Neural progenitor cell (in vitro differentiated cells): ENCODE data around the gene PAXIP1. TPM values are rescaled to one million over a fixed set of nuclear protein-coding genes. Genes with fewer than 3 reads are reported as not detected.

ENCODE experiments used
- DNase-seq: peaks from one replicate; pipeline ENCODE4 v3.0.0-alpha.2; 2016; ENCODE audit warnings: low spot score
- H2AFZ ChIP-seq: fragments of 200-600 bp; sonication (generic); replicated peaks from 2 replicates; pipeline ENCODE4 v1.6.1; 2016; ENCODE audit warnings: antibody characterized with exemption
- H3F3A ChIP-seq: fragments of 200-600 bp; sonication (generic); 2 replicates; pipeline ENCODE4 v1.6.1; 2016; ENCODE audit warnings: antibody characterized with exemption, low read depth
- H3K27ac ChIP-seq: fragments of 200-600 bp; sonication (generic); 2 replicates; pipeline ENCODE4 v1.5.1; 2016; ENCODE audit warnings: mild to moderate bottlenecking
- H3K27me3 ChIP-seq: fragments of 200-600 bp; sonication (generic); 2 replicates; pipeline ENCODE4 v1.6.1; 2016; ENCODE audit warnings: mild to moderate bottlenecking, moderate library complexity
- H3K36me3 ChIP-seq: fragments of 200-600 bp; sonication (generic); 2 replicates; pipeline ENCODE4 v1.5.1; 2016
- H3K4me1 ChIP-seq: fragments of 200-600 bp; sonication (generic); 2 replicates; pipeline ENCODE4 v1.6.1; 2016; ENCODE audit warnings: mixed run types
- H3K4me2 ChIP-seq: fragments of 200-600 bp; sonication (generic); 2 replicates; pipeline ENCODE4 v1.6.1; 2016
- H3K4me3 ChIP-seq: fragments of 200-600 bp; sonication (generic); 2 replicates; pipeline ENCODE4 v1.5.1; 2016
- H3K79me2 ChIP-seq: fragments of 200-600 bp; sonication (generic); 2 replicates; pipeline ENCODE4 v1.6.1; 2016; ENCODE audit warnings: low read depth
- H3K9ac ChIP-seq: fragments of 200-600 bp; sonication (generic); 2 replicates; pipeline ENCODE4 v1.6.1; 2016
- H3K9me3 ChIP-seq: fragments of 200-600 bp; sonication (generic); 2 replicates; pipeline ENCODE4 v1.5.1; 2016; ENCODE audit warnings: low read depth
- H4K20me1 ChIP-seq: fragments of 200-600 bp; sonication (generic); 2 replicates; pipeline ENCODE4 v1.6.1; 2016; ENCODE audit warnings: low read depth
- H3K27ac Mint-ChIP-seq: 3 replicates; pipeline ENCODE4 v1.8.0; 2021; ENCODE audit warnings: mixed read lengths
- H3K27me3 Mint-ChIP-seq: 2 replicates; pipeline ENCODE4 v1.8.0; 2022; ENCODE audit warnings: low read depth, mild to moderate bottlenecking, inconsistent platforms, moderate library complexity, mixed read lengths; ENCODE audit not compliant: insufficient read depth
- H3K36me3 Mint-ChIP-seq: 3 replicates; pipeline ENCODE4 v1.8.0; 2021; ENCODE audit warnings: mixed read lengths
- H3K4me1 Mint-ChIP-seq: 3 replicates; pipeline ENCODE4 v1.8.0; 2021; ENCODE audit warnings: mixed read lengths
- H3K4me3 Mint-ChIP-seq: 3 replicates; pipeline ENCODE4 v1.8.0; 2021; ENCODE audit warnings: mild to moderate bottlenecking, moderate library complexity, mixed read lengths
- H3K9me3 Mint-ChIP-seq: 3 replicates; pipeline ENCODE4 v1.8.0; 2020; ENCODE audit warnings: mixed read lengths
- CTCF ChIP-seq: fragments of 200-600 bp; sonication (generic); IDR thresholded peaks from 2 replicates; pipeline ENCODE4 v1.5.1; 2017; ENCODE audit warnings: antibody characterized with exemption, mild to moderate bottlenecking
- EZH2 ChIP-seq: fragments of 200-600 bp; sonication (generic); IDR thresholded peaks from 2 replicates; pipeline ENCODE4 v1.6.1; 2017; ENCODE audit warnings: antibody characterized with exemption, mild to moderate bottlenecking, moderate library complexity
- EZH2phosphoT487 ChIP-seq: fragments of 200-600 bp; sonication (generic); IDR thresholded peaks from 2 replicates; pipeline ENCODE4 v1.6.1; 2017; ENCODE audit warnings: antibody characterized with exemption
- total RNA-seq: library from RNA; depleted of rRNA; stranded (reverse); fragments of >200 nt; gene quantifications from 2 replicates; pipeline ENCODE4 v1.2.3, GENCODE V29; 2015; ENCODE audit warnings: low replicate concordance

The PAXIP1 gene
- total RNA-seq, 1 donor from 2014 or later = 26.1 TPM

GRCh38 chr7:155027879-155028278 lies 25.0 kb upstream of the PAXIP1 start:
- TF ChIP-seq EZH2phosphoT487 (no peak), CTCF (no peak), EZH2 (no peak)
- Mint-ChIP-seq H3K36me3 (no peaks in the 10 kb centered on the region), H3K4me3 (no peak overlapping the region), H3K4me1 (no peaks in the 10 kb centered on the region), H3K27ac (no peak overlapping the region), H3K9me3 (peaks cover 6% of the 10 kb centered on the region), H3K27me3 (peaks cover 4% of the 10 kb centered on the region)
- Histone ChIP-seq H2AFZ (no peak overlapping the region), H3K9me3 (no peaks in the 10 kb centered on the region), H3K4me1 (no peaks in the 10 kb centered on the region), H3F3A (no peaks in the 10 kb centered on the region), H3K4me3 (no peak overlapping the region), H3K27me3 (no peaks in the 10 kb centered on the region), H3K79me2 (no peaks in the 10 kb centered on the region), H3K36me3 (no peaks in the 10 kb centered on the region), H3K4me2 (no peak overlapping the region), H3K9ac (no peak overlapping the region), H3K27ac (no peak overlapping the region), H4K20me1 (no peaks in the 10 kb centered on the region)
- no peak for DNase-seq

GRCh38 chr7:155021699-155022145 lies 18.8 kb upstream of the PAXIP1 start:
- no peaks in the 10 kb centered on the region for H3K36me3 Mint-ChIP-seq
- Histone ChIP-seq H3K4me3 (no peak overlapping the region), H3F3A (no peaks in the 10 kb centered on the region), H4K20me1 (no peaks in the 10 kb centered on the region), H3K36me3 (no peaks in the 10 kb centered on the region), H3K4me1 (no peaks in the 10 kb centered on the region), H3K4me2 (no peak overlapping the region), H2AFZ (no peak overlapping the region), H3K9ac (no peak overlapping the region), H3K27ac (no peak overlapping the region), H3K79me2 (no peaks in the 10 kb centered on the region), H3K9me3 (no peaks in the 10 kb centered on the region), H3K27me3 (no peaks in the 10 kb centered on the region)
- no peak overlapping the region for H3K27ac Mint-ChIP-seq
- no peaks in the 10 kb centered on the region for H3K4me1 Mint-ChIP-seq
- H3K9me3 Mint-ChIP-seq = no peaks in the 10 kb centered on the region
- TF ChIP-seq CTCF (no peak), EZH2 (no peak)
- no peak overlapping the region for H3K4me3 Mint-ChIP-seq
- H3K27me3 Mint-ChIP-seq = peaks cover under 1% of the 10 kb centered on the region
- no peak for DNase-seq

- no peak overlapping the region for H3K4me3 ChIP-seq
- no peak overlapping the region for H3K27ac ChIP-seq
- H3K27me3 ChIP-seq = no peaks in the 10 kb centered on the region
- H3K79me2 ChIP-seq = no peaks in the 10 kb centered on the region
- Mint-ChIP-seq H3K27ac (no peak overlapping the region), H3K36me3 (no peaks in the 10 kb centered on the region), H3K27me3 (peaks cover 2% of the 10 kb centered on the region), H3K9me3 (no peaks in the 10 kb centered on the region), H3K4me1 (no peaks in the 10 kb centered on the region), H3K4me3 (no peak overlapping the region)
- DNase-seq = peak; percentile 39
- no peaks in the 10 kb centered on the region for H3K4me1 ChIP-seq
- no peaks in the 10 kb centered on the region for H3F3A ChIP-seq
- no peaks in the 10 kb centered on the region for H3K9me3 ChIP-seq
- no peak overlapping the region for H3K4me2 ChIP-seq
- H3K9ac ChIP-seq = no peak overlapping the region
- TF ChIP-seq CTCF = peak; percentile 35
- TF ChIP-seq EZH2phosphoT487 = no peak
- no peaks in the 10 kb centered on the region for H4K20me1 ChIP-seq
- no peak overlapping the region for H2AFZ ChIP-seq
- no peaks in the 10 kb centered on the region for H3K36me3 ChIP-seq
These were observed 18.1 kb upstream of the PAXIP1 start for GRCh38 chr7:155020996-155021395.

GRCh38 chr7:155017834-155018233 lies 14.9 kb upstream of the PAXIP1 start:
- Histone ChIP-seq H3K4me2 (no peak overlapping the region), H3K9me3 (no peaks in the 10 kb centered on the region), H2AFZ (no peak overlapping the region), H3K4me3 (no peak overlapping the region), H3K4me1 (no peaks in the 10 kb centered on the region), H4K20me1 (no peaks in the 10 kb centered on the region), H3K79me2 (no peaks in the 10 kb centered on the region), H3K36me3 (no peaks in the 10 kb centered on the region), H3K27ac (no peak overlapping the region), H3K27me3 (no peaks in the 10 kb centered on the region), H3F3A (no peaks in the 10 kb centered on the region), H3K9ac (no peak overlapping the region)
- Mint-ChIP-seq H3K36me3 (no peaks in the 10 kb centered on the region), H3K9me3 (no peaks in the 10 kb centered on the region), H3K27ac (no peak overlapping the region), H3K4me1 (no peaks in the 10 kb centered on the region), H3K4me3 (no peak overlapping the region), H3K27me3 (peaks cover 2% of the 10 kb centered on the region)
- no peak for DNase-seq
- TF ChIP-seq EZH2 (no peak), CTCF (no peak), EZH2phosphoT487 (no peak)
